ENCODE results near the gene CPOX.

DNA sequence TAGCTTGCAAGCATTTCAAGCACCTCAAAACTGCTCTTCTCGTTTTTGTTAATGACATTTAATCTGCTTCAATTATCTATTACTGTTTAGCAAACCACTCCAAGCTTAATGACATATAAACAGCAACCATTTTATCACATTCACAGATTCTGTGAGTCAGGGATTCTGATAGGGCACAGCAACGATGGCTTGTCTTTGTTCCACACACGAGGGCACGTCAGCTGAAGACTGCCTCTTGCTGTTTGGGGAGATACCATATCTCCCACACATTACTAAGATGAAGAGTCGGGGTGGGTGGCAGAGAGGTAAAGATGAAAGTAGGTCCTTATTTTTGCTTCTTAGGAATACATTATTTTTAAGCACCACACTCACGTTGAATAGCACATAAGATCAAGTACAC lies 19.3 kb downstream of the CPOX start:
- TF ChIP-seq, protein P1, sequence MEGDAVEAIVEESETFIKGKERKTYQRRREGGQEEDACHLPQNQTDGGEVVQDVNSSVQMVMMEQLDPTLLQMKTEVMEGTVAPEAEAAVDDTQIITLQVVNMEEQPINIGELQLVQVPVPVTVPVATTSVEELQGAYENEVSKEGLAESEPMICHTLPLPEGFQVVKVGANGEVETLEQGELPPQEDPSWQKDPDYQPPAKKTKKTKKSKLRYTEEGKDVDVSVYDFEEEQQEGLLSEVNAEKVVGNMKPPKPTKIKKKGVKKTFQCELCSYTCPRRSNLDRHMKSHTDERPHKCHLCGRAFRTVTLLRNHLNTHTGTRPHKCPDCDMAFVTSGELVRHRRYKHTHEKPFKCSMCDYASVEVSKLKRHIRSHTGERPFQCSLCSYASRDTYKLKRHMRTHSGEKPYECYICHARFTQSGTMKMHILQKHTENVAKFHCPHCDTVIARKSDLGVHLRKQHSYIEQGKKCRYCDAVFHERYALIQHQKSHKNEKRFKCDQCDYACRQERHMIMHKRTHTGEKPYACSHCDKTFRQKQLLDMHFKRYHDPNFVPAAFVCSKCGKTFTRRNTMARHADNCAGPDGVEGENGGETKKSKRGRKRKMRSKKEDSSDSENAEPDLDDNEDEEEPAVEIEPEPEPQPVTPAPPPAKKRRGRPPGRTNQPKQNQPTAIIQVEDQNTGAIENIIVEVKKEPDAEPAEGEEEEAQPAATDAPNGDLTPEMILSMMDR (IDR thresholded peaks at IDR 0.05), result no peak
- no peak for TF ChIP-seq POLR2A (IDR thresholded peaks at IDR 0.05)

Measured in tibial nerve (tissue), 3 donors.